Measurements from ENCODE around the gene CAMK4. TPM values are rescaled to one million over a fixed set of nuclear protein-coding genes. Genes with fewer than 3 reads are reported as not detected.

Gene CAMK4
- total and polyA plus RNA-seq, 2 of the 8 experiments (the other 6 are each of a cell fraction or from before 2014, with no cell fraction given), result 1.8 to 8.3 TPM

DNA sequence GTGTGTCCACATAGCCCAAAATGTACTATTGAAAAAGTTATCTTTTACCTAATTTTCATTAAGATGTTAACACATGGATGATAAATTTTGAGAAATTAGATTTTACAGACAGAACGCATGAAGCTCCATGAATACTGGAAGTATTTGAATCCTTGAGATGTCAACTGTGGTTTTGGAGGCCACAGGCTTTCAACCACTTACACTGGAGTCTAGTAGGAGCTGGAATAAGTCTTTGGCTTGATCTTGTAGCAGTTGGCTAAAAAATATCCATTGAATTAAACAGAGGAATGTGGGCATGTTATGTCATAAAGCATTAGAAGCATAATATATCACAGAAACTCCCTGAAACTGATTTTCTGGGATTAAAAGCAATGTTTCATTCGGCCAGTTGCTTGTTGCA, 52.9 kb downstream of the CAMK4 start:
- no peak overlapping the region for H3K9ac ChIP-seq (replicated peaks in 1 of 4; ENCODE audit: extremely low read depth in 1 of 4, low read depth in 3 of 4, low read length in 3 of 4)
- H3K79me1 ChIP-seq (ENCODE audit: low read depth, low read length), result no peaks in the 10 kb centered on the region
- no peak overlapping the region for H3K14ac ChIP-seq (ENCODE audit: insufficient read length)
- H3K36me3 ChIP-seq (ENCODE audit: control insufficient read depth in 2 of 4, insufficient read depth in 4 of 4, low read length in 3 of 4), result no peaks in the 10 kb centered on the region
- no peaks in the 10 kb centered on the region for H4K20me1 ChIP-seq (replicated peaks in 1 of 2; ENCODE audit: control insufficient read depth in 1 of 2, insufficient read depth in 2 of 2, low read length in 2 of 2)
- H3K27me3 ChIP-seq (replicated peaks in 1 of 4; ENCODE audit: control insufficient read depth in 3 of 4, extremely low read depth in 1 of 4, insufficient read depth in 3 of 4, low read length in 3 of 4), result no peaks in the 10 kb centered on the region
- TF ChIP-seq RBBP5 (IDR thresholded peaks at IDR 0.05; ENCODE audit: borderline replicate concordance, low read depth, low read length) (no peak), MAFK (IDR thresholded peaks at IDR 0.05; ENCODE audit: low read depth, low read length) (no peak), ASH2L (IDR thresholded peaks at IDR 0.05; ENCODE audit: low read length) (no peak), TAF1 (IDR thresholded peaks at IDR 0.05; ENCODE audit: low read depth, low read length) (no peak), TCF12 (IDR thresholded peaks at IDR 0.05; ENCODE audit: low read depth, low read length) (no peak), KDM1A (IDR thresholded peaks at IDR 0.05; ENCODE audit: borderline replicate concordance, low read length) (no peak), SAP30 (IDR thresholded peaks at IDR 0.05; ENCODE audit: insufficient read depth, insufficient replicate concordance, low read length) (no peak)
- TF ChIP-seq, protein P1, sequence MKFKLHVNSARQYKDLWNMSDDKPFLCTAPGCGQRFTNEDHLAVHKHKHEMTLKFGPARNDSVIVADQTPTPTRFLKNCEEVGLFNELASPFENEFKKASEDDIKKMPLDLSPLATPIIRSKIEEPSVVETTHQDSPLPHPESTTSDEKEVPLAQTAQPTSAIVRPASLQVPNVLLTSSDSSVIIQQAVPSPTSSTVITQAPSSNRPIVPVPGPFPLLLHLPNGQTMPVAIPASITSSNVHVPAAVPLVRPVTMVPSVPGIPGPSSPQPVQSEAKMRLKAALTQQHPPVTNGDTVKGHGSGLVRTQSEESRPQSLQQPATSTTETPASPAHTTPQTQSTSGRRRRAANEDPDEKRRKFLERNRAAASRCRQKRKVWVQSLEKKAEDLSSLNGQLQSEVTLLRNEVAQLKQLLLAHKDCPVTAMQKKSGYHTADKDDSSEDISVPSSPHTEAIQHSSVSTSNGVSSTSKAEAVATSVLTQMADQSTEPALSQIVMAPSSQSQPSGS (IDR thresholded peaks at IDR 0.05; ENCODE audit: low read length), result no peak
- TF ChIP-seq, protein P2, sequence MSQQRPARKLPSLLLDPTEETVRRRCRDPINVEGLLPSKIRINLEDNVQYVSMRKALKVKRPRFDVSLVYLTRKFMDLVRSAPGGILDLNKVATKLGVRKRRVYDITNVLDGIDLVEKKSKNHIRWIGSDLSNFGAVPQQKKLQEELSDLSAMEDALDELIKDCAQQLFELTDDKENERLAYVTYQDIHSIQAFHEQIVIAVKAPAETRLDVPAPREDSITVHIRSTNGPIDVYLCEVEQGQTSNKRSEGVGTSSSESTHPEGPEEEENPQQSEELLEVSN (IDR thresholded peaks at IDR 0.05), result no peak
- TF ChIP-seq, protein P3, sequence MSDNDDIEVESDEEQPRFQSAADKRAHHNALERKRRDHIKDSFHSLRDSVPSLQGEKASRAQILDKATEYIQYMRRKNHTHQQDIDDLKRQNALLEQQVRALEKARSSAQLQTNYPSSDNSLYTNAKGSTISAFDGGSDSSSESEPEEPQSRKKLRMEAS (IDR thresholded peaks at IDR 0.05), result no peak
- no peaks in the 10 kb centered on the region; the same call in 1 of the 2 replicates for H3K23me2 ChIP-seq (ENCODE audit: low read depth, low read length)
- no peak overlapping the region for H4K5ac ChIP-seq (ENCODE audit: insufficient read length, low read depth, low read length)
- no peak overlapping the region for H3K4me3 ChIP-seq (ENCODE audit: extremely low read depth in 1 of 4, insufficient read depth in 2 of 4, low read depth in 3 of 4, low read length in 4 of 4)
- H3K56ac ChIP-seq (replicated peaks; ENCODE audit: insufficient read length, low read depth, low read length), result no peak overlapping the region
- H3K18ac ChIP-seq (ENCODE audit: extremely low read depth, low read length), result no peak overlapping the region
- no peak overlapping the region for H3K23ac ChIP-seq (ENCODE audit: insufficient read length)
- no peak overlapping the region for H2AFZ ChIP-seq (ENCODE audit: low read length)
- no peaks in the 10 kb centered on the region for H3K9me3 ChIP-seq (ENCODE audit: insufficient read depth in 2 of 2, low read depth in 1 of 2, low read length in 1 of 2)
- H3K4me2 ChIP-seq (ENCODE audit: insufficient read depth in 1 of 2, low read depth in 2 of 2, low read length in 2 of 2), result no peak overlapping the region
- H2BK120ac ChIP-seq (replicated peaks; ENCODE audit: low read depth, low read length), result no peak overlapping the region
- WGBS, 2 experiments (ENCODE audit: extremely low coverage in 1 of 2, insufficient coverage in 1 of 2, insufficient read length in 1 of 2, insufficient replicate concordance in 2 of 2, low coverage in 1 of 2, low lambda C conversion rate in 2 of 2, missing lambda C conversion rate in 1 of 2), result 86% methylated on average over 2 of the region's 2 CpGs; no CpG with 5 or more reads in 1 of the 2 experiments
- no peak for DNase-seq (ENCODE audit: low read depth in 1 of 2, low spot score in 2 of 2)
- ChIA-PET POLR2A (ENCODE audit: partially characterized antibody) (no interaction called here), CTCF (ENCODE audit: partially characterized antibody) (interaction anchor here (0.7 to 11.4 kb wide), 6 partner anchors 9 to 184 kb away, joined by 3 to 163 read pairs (median 8); no protein-coding TSS in a partner anchor)
- H4K91ac ChIP-seq (replicated peaks; ENCODE audit: insufficient read length, low read length), result no peak overlapping the region
- no peak overlapping the region for H2AK5ac ChIP-seq (ENCODE audit: low read depth, low read length)
- no peak overlapping the region for H2BK15ac ChIP-seq (ENCODE audit: low read length)
- H3K79me2 ChIP-seq (ENCODE audit: control insufficient read depth in 1 of 2, insufficient read depth in 2 of 2, low read length in 2 of 2), result no peaks in the 10 kb centered on the region
- no peak for FAIRE-seq
- H2BK12ac ChIP-seq (ENCODE audit: low read depth, low read length), result no peak overlapping the region
- H3K4me1 ChIP-seq (replicated peaks in 1 of 4; ENCODE audit: control insufficient read depth in 3 of 4, insufficient read depth in 4 of 4, low read length in 3 of 4), result no peaks in the 10 kb centered on the region
- H2BK20ac ChIP-seq (ENCODE audit: low read length), result no peak overlapping the region
- H2BK5ac ChIP-seq (ENCODE audit: low read depth, low read length), result no peak overlapping the region
- no peak overlapping the region for H3K4ac ChIP-seq (replicated peaks; ENCODE audit: insufficient read length, low read depth, low read length)
- H3K27ac ChIP-seq (ENCODE audit: low read depth, low read length), result no peak overlapping the region
- H4K8ac ChIP-seq (ENCODE audit: extremely low read depth, insufficient read depth, low read length), result no peak overlapping the region

All from H1 (cell line).